ENCODE data around the gene SLC12A2.
A peak's percentile ranks its signal among the peaks of the same experiment; 100 is the strongest.

Gene SLC12A2

GRCh38 chr5:128077526-128077925 lies 6.0 kb upstream of the SLC12A2 start:
- Histone ChIP-seq H3K9me3 (ENCODE audit: control insufficient read depth, insufficient read depth, low read length) (no peaks in the 10 kb centered on the region), H3K4me3 (ENCODE audit: low read depth, low read length) (no peak overlapping the region), H3K27me3 (ENCODE audit: control insufficient read depth, insufficient read depth, low read length) (no peaks in the 10 kb centered on the region), H3K36me3 (ENCODE audit: control insufficient read depth, insufficient read depth, low read length) (peaks cover 2% of the 10 kb centered on the region), H3K9ac (ENCODE audit: low read depth, low read length) (no peak overlapping the region), H3K4me1 (ENCODE audit: control insufficient read depth, insufficient read depth, low read length) (no peaks in the 10 kb centered on the region)

GRCh38 chr5:128081111-128081851 lies 2.3 kb upstream of the SLC12A2 start:
- Histone ChIP-seq H3K9me3 (ENCODE audit: control insufficient read depth, insufficient read depth, low read length) (no peaks in the 10 kb centered on the region), H3K27me3 (ENCODE audit: control insufficient read depth, insufficient read depth, low read length) (peaks cover 20% of the 10 kb centered on the region), H3K36me3 (ENCODE audit: control insufficient read depth, insufficient read depth, low read length) (no peaks in the 10 kb centered on the region), H3K4me1 (ENCODE audit: control insufficient read depth, insufficient read depth, low read length) (peaks cover 4% of the 10 kb centered on the region), H3K4me3 (ENCODE audit: low read depth, low read length) (peak overlapping the region; percentile 1), H3K9ac (ENCODE audit: low read depth, low read length) (no peak overlapping the region)

- Histone ChIP-seq H3K36me3 (ENCODE audit: control insufficient read depth, insufficient read depth, low read length) (no peaks in the 10 kb centered on the region), H3K4me1 (ENCODE audit: control insufficient read depth, insufficient read depth, low read length) (peaks cover 4% of the 10 kb centered on the region), H3K9me3 (ENCODE audit: control insufficient read depth, insufficient read depth, low read length) (no peaks in the 10 kb centered on the region), H3K9ac (ENCODE audit: low read depth, low read length) (peak overlapping the region; percentile 60), H3K4me3 (ENCODE audit: low read depth, low read length) (peak overlapping the region; percentile 87), H3K27me3 (ENCODE audit: control insufficient read depth, insufficient read depth, low read length) (peaks cover 21% of the 10 kb centered on the region)
Measured at GRCh38 chr5:128082551-128083032, 974 bp upstream of the SLC12A2 start.

DNA sequence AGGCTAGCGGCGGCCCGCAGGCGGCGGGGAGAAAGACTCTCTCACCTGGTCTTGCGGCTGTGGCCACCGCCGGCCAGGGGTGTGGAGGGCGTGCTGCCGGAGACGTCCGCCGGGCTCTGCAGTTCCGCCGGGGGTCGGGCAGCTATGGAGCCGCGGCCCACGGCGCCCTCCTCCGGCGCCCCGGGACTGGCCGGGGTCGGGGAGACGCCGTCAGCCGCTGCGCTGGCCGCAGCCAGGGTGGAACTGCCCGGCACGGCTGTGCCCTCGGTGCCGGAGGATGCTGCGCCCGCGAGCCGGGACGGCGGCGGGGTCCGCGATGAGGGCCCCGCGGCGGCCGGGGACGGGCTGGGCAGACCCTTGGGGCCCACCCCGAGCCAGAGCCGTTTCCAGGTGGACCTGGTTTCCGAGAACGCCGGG lies 253 bp downstream of the SLC12A2 start:
- peaks cover 4% of the 10 kb centered on the region for H3K4me1 ChIP-seq (ENCODE audit: control insufficient read depth, insufficient read depth, low read length)
- H3K36me3 ChIP-seq (ENCODE audit: control insufficient read depth, insufficient read depth, low read length) = no peaks in the 10 kb centered on the region
- no peak overlapping the region for H3K9ac ChIP-seq (ENCODE audit: low read depth, low read length)
- peak overlapping the region; percentile 87 for H3K4me3 ChIP-seq (ENCODE audit: low read depth, low read length)
- no peaks in the 10 kb centered on the region for H3K9me3 ChIP-seq (ENCODE audit: control insufficient read depth, insufficient read depth, low read length)
- peaks cover 21% of the 10 kb centered on the region for H3K27me3 ChIP-seq (ENCODE audit: control insufficient read depth, insufficient read depth, low read length)

DNA sequence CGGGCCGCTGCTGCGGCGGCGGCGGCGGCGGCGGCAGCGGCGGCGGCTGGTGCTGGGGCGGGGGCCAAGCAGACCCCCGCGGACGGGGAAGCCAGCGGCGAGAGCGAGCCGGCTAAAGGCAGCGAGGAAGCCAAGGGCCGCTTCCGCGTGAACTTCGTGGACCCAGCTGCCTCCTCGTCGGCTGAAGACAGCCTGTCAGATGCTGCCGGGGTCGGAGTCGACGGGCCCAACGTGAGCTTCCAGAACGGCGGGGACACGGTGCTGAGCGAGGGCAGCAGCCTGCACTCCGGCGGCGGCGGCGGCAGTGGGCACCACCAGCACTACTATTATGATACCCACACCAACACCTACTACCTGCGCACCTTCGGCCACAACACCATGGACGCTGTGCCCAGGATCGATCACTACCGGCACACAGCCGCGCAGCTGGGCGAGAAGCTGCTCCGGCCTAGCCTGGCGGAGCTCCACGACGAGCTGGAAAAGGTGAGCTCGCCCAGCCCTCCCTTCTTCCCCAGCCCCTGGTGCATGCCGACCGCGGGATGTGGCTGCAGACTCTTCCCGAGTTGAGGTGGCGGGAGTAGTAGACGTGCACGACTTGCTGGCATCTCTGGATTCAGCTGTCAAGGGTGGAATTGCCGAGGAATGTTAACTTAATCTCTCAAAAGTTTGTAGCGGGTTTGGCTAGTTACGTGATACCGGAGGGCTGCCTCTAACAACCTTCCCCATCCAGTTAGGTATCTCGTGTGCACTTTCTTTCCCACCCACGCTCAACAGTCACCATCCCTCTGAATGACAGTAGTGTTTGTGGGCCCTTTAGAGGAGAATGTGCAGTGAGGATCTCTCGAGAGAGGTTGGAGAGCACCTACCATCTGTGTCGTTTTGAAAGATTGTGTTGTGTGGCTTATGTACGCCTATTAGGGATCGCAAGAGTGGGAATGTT lies 932 bp downstream of the SLC12A2 start:
- Histone ChIP-seq H3K4me3 (ENCODE audit: low read depth, low read length) (peak overlapping the region; percentile 87), H3K36me3 (ENCODE audit: control insufficient read depth, insufficient read depth, low read length) (no peaks in the 10 kb centered on the region), H3K4me1 (ENCODE audit: control insufficient read depth, insufficient read depth, low read length) (peaks cover 4% of the 10 kb centered on the region), H3K27me3 (ENCODE audit: control insufficient read depth, insufficient read depth, low read length) (peaks cover 21% of the 10 kb centered on the region), H3K9me3 (ENCODE audit: control insufficient read depth, insufficient read depth, low read length) (no peaks in the 10 kb centered on the region), H3K9ac (ENCODE audit: low read depth, low read length) (peak overlapping the region; percentile 13)

DNA sequence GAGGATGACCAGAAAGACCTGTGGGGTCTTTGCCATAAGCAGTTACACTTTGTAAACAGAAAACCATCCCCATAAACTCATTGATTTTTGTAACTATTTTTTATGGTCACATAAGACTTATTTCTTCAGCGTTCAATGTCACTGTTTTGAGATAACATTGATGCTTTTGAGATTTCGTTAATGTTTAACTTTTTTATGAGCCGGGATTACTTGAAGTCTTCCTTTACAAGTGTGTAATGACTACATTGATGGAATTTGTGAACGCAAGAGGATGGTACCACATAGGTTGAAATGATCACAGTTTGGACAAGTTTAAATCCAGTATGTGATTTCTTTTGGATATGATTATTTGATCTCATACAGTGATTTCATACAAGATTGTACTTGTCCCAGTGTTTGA lies 1.8 kb downstream of the SLC12A2 start:
- peaks cover 4% of the 10 kb centered on the region for H3K4me1 ChIP-seq (ENCODE audit: control insufficient read depth, insufficient read depth, low read length)
- H3K4me3 ChIP-seq (ENCODE audit: low read depth, low read length) = no peak overlapping the region
- H3K27me3 ChIP-seq (ENCODE audit: control insufficient read depth, insufficient read depth, low read length) = peaks cover 21% of the 10 kb centered on the region
- H3K9ac ChIP-seq (ENCODE audit: low read depth, low read length) = no peak overlapping the region
- no peaks in the 10 kb centered on the region for H3K9me3 ChIP-seq (ENCODE audit: control insufficient read depth, insufficient read depth, low read length)
- H3K36me3 ChIP-seq (ENCODE audit: control insufficient read depth, insufficient read depth, low read length) = no peaks in the 10 kb centered on the region

DNA sequence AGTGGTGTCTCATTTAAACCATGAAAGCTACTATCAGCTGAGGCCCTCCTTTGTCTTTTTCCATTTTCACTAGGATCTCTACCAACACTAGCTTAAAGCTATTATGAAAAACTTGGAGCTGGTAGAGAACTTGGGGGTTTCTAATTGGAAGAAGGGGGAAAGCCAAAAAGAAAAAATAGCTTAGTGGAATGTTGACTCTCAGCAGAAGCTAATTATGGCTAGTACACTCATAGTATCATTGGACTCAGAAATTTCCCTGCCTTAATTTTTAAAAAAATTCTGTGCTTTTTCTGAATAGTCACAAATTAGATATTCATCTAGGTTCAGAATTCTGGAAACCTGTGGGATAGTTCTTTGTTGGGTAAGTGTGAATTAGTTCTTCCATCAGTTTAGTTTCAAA lies 8.0 kb downstream of the SLC12A2 start:
- Histone ChIP-seq H3K9ac (ENCODE audit: low read depth, low read length) (no peak overlapping the region), H3K9me3 (ENCODE audit: control insufficient read depth, insufficient read depth, low read length) (no peaks in the 10 kb centered on the region), H3K27me3 (ENCODE audit: control insufficient read depth, insufficient read depth, low read length) (no peaks in the 10 kb centered on the region), H3K4me3 (ENCODE audit: low read depth, low read length) (no peak overlapping the region), H3K36me3 (ENCODE audit: control insufficient read depth, insufficient read depth, low read length) (no peaks in the 10 kb centered on the region), H3K4me1 (ENCODE audit: control insufficient read depth, insufficient read depth, low read length) (no peaks in the 10 kb centered on the region)

DNA sequence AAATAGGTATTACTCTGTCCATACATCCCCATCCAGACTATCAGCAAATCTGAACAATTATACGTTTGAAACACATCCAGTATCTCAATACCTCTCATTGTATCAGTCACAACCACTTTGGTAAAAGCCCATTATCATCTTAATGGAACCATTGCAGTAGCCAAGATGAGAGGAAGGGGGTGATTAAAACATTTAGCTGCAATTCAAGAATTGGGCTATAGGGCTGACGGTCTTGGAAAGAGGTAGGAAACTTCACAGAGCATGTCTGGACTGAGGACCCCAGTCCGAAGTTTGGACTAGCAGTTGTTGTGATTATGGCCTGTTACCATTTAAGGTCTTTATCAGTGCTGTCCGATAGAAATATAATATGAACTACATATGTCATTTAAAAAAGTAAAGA lies 8.6 kb downstream of the SLC12A2 start:
- Histone ChIP-seq H3K36me3 (ENCODE audit: control insufficient read depth, insufficient read depth, low read length) (no peaks in the 10 kb centered on the region), H3K4me1 (ENCODE audit: control insufficient read depth, insufficient read depth, low read length) (no peaks in the 10 kb centered on the region), H3K9ac (ENCODE audit: low read depth, low read length) (no peak overlapping the region), H3K27me3 (ENCODE audit: control insufficient read depth, insufficient read depth, low read length) (no peaks in the 10 kb centered on the region), H3K9me3 (ENCODE audit: control insufficient read depth, insufficient read depth, low read length) (peaks cover 1% of the 10 kb centered on the region), H3K4me3 (ENCODE audit: low read depth, low read length) (no peak overlapping the region)

- H3K4me1 ChIP-seq (ENCODE audit: control insufficient read depth, insufficient read depth, low read length) = no peaks in the 10 kb centered on the region
- peaks cover 5% of the 10 kb centered on the region for H3K9me3 ChIP-seq (ENCODE audit: control insufficient read depth, insufficient read depth, low read length)
- H3K36me3 ChIP-seq (ENCODE audit: control insufficient read depth, insufficient read depth, low read length) = no peaks in the 10 kb centered on the region
- no peaks in the 10 kb centered on the region for H3K27me3 ChIP-seq (ENCODE audit: control insufficient read depth, insufficient read depth, low read length)
- no peak overlapping the region for H3K9ac ChIP-seq (ENCODE audit: low read depth, low read length)
- H3K4me3 ChIP-seq (ENCODE audit: low read depth, low read length) = no peak overlapping the region
Measured at GRCh38 chr5:128093368-128093767, 9.8 kb downstream of the SLC12A2 start.

DNA sequence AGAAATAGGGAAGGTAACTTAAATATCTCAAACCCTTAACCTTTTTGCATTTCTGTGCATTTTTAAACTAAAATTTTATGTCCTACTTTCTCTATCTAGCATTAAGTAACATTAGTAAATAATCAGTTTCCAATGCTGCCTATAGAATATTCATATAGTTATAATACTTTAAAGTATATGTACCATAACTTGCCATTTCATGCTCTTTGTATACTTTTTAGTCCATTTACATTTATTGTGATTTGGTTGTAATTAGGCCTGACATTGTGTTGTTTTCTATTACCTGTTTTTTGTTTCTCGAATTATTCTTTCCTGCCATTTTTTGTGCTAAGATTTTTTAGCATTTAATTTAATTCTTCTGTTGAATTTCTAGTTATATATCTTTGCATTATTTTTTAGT lies 13.7 kb downstream of the SLC12A2 start:
- H3K4me3 ChIP-seq (ENCODE audit: low read depth, low read length) = no peak overlapping the region
- H3K9ac ChIP-seq (ENCODE audit: low read depth, low read length) = no peak overlapping the region
- no peaks in the 10 kb centered on the region for H3K27me3 ChIP-seq (ENCODE audit: control insufficient read depth, insufficient read depth, low read length)
- no peaks in the 10 kb centered on the region for H3K36me3 ChIP-seq (ENCODE audit: control insufficient read depth, insufficient read depth, low read length)
- peaks cover 5% of the 10 kb centered on the region for H3K9me3 ChIP-seq (ENCODE audit: control insufficient read depth, insufficient read depth, low read length)
- H3K4me1 ChIP-seq (ENCODE audit: control insufficient read depth, insufficient read depth, low read length) = no peaks in the 10 kb centered on the region

DNA sequence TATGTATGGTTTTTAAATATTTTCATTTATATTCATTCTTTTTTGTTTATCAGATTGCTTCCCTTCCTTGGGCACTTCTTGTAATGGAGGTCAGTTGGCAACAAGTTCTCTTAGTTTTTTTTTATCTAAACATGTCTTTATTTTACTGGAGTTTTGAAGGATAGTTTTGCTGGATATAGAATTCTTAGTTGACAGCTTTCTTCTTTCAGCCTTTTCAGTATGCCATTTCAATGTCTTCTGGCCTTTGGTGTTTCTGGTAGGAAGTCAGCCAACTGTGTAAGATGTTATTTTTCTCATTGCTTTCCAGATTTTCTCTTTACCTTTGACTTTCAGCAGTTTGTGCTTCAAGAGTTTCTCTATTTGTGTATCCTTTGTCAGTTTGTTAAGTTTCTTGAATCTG lies 14.2 kb downstream of the SLC12A2 start:
- Histone ChIP-seq H3K4me1 (ENCODE audit: control insufficient read depth, insufficient read depth, low read length) (no peaks in the 10 kb centered on the region), H3K9ac (ENCODE audit: low read depth, low read length) (no peak overlapping the region), H3K4me3 (ENCODE audit: low read depth, low read length) (no peak overlapping the region), H3K27me3 (ENCODE audit: control insufficient read depth, insufficient read depth, low read length) (no peaks in the 10 kb centered on the region), H3K36me3 (ENCODE audit: control insufficient read depth, insufficient read depth, low read length) (no peaks in the 10 kb centered on the region), H3K9me3 (ENCODE audit: control insufficient read depth, insufficient read depth, low read length) (peaks cover 5% of the 10 kb centered on the region)

Measured in iPS-15b (cell line).